MM.1S (cell line): ENCODE results near the gene SEC24C.
A peak's percentile ranks its signal among the peaks of the same experiment; 100 is the strongest.

ENCODE experiments used
- DNase-seq: peaks from one replicate; pipeline ENCODE4 v3.0.0-alpha.2; 2015
- H2AFZ ChIP-seq: fragments of 300-600 bp; sonication (generic); 2 replicates; pipeline ENCODE4 v1.6.0; 2016; ENCODE audit warnings: antibody characterized with exemption, low read length
- H3F3A ChIP-seq: fragments of 300-600 bp; sonication (generic); 2 replicates; pipeline ENCODE4 v1.6.1; 2016; ENCODE audit warnings: mild to moderate bottlenecking, antibody characterized with exemption, low read length, moderate library complexity, mixed read lengths; ENCODE audit not compliant: insufficient read depth
- H3K27ac ChIP-seq: fragments of 300-600 bp; sonication (generic); 2 replicates; pipeline ENCODE4 v1.5.1; 2016; ENCODE audit warnings: mild to moderate bottlenecking, low read length
- H3K27me3 ChIP-seq: fragments of 300-600 bp; sonication (generic); replicated peaks from 2 replicates; pipeline ENCODE4 v1.6.0; 2016; ENCODE audit warnings: low read length; ENCODE audit not compliant: insufficient read depth
- H3K36me3 ChIP-seq: fragments of 300-600 bp; sonication (generic); replicated peaks from 2 replicates; pipeline ENCODE4 v1.6.1; 2016; ENCODE audit warnings: mild to moderate bottlenecking, low read length, mixed read lengths; ENCODE audit not compliant: insufficient read depth
- H3K4me1 ChIP-seq: fragments of 300-600 bp; sonication (generic); 2 replicates; pipeline ENCODE4 v1.6.1; 2016; ENCODE audit warnings: low read length, mixed read lengths
- H3K4me2 ChIP-seq: fragments of 300-600 bp; sonication (generic); 2 replicates; pipeline ENCODE4 v1.6.0; 2016; ENCODE audit warnings: low read depth, low read length
- H3K4me3 ChIP-seq: fragments of 300-600 bp; sonication (generic); 2 replicates; pipeline ENCODE4 v1.5.1; 2016; ENCODE audit warnings: low read length, mixed read lengths
- H3K79me2 ChIP-seq: fragments of 300-600 bp; sonication (generic); 2 replicates; pipeline ENCODE4 v1.6.1; 2016; ENCODE audit warnings: mixed run types, low read length, mixed read lengths
- H3K9ac ChIP-seq: fragments of 300-600 bp; sonication (generic); 2 replicates; pipeline ENCODE4 v1.6.1; 2016; ENCODE audit warnings: low read length, mixed read lengths
- H3K9me2 ChIP-seq: fragments of 300-600 bp; sonication (generic); replicated peaks from 2 replicates; pipeline ENCODE4 v1.6.1; 2016; ENCODE audit warnings: mild to moderate bottlenecking, low read length, mixed read lengths; ENCODE audit not compliant: insufficient read depth
- H3K9me3 ChIP-seq: fragments of 300-600 bp; sonication (generic); replicated peaks from 2 replicates; pipeline ENCODE4 v1.6.1; 2016; ENCODE audit warnings: mild to moderate bottlenecking, low read length, mixed read lengths; ENCODE audit not compliant: insufficient read depth
- H4K20me1 ChIP-seq: fragments of 300-600 bp; sonication (generic); 2 replicates; pipeline ENCODE4 v1.6.1; 2016; ENCODE audit warnings: mild to moderate bottlenecking, low read length, moderate library complexity, mixed read lengths; ENCODE audit not compliant: insufficient read depth
- CTCF ChIP-seq: fragments of 300-600 bp; sonication (generic); IDR thresholded peaks from 2 replicates; pipeline ENCODE4 v1.5.1; 2016; ENCODE audit warnings: antibody characterized with exemption, low read length, mixed read lengths
- EZH2 ChIP-seq: fragments of 300-600 bp; sonication (generic); optimal IDR thresholded peaks from 2 replicates; pipeline ENCODE3; 2017; ENCODE audit warnings: low read depth, mild to moderate bottlenecking, antibody characterized with exemption, low read length, mixed read lengths
- EZH2phosphoT487 ChIP-seq: fragments of 300-600 bp; sonication (generic); IDR thresholded peaks from 2 replicates; pipeline ENCODE4 v1.6.1; 2018; ENCODE audit warnings: antibody characterized with exemption, low read length

The SEC24C gene

GRCh38 chr10:73810735-73811465, 66.7 kb downstream of the SEC24C start:
- Histone ChIP-seq H3K79me2 (peaks cover 12% of the 10 kb centered on the region), H2AFZ (peak overlapping the region; percentile 77), H3K4me1 (no peaks in the 10 kb centered on the region), H3K4me3 (peak overlapping the region; percentile 91), H3K27me3 (no peaks in the 10 kb centered on the region), H3F3A (peaks cover 14% of the 10 kb centered on the region), H3K9me2 (no peaks in the 10 kb centered on the region), H3K36me3 (no peaks in the 10 kb centered on the region), H3K27ac (peak overlapping the region; percentile 62; the same call in 1 of the 2 replicates), H3K4me2 (peak overlapping the region; percentile 90), H3K9me3 (no peaks in the 10 kb centered on the region), H3K9ac (peak overlapping the region; percentile 79), H4K20me1 (no peaks in the 10 kb centered on the region)
- DNase-seq, result peak; percentile 34
- TF ChIP-seq EZH2phosphoT487 (no peak), CTCF (no peak), EZH2 (no peak)

- no peak overlapping the region for H3K9ac ChIP-seq
- peak overlapping the region; percentile 38; the same call in 1 of the 2 replicates for H3K4me2 ChIP-seq
- H3K27me3 ChIP-seq, result no peaks in the 10 kb centered on the region
- no peaks in the 10 kb centered on the region for H3K4me1 ChIP-seq
- TF ChIP-seq CTCF (no peak), EZH2 (no peak)
- H3K27ac ChIP-seq, result no peak overlapping the region
- H3K9me2 ChIP-seq, result no peaks in the 10 kb centered on the region
- peaks cover 14% of the 10 kb centered on the region for H3F3A ChIP-seq
- H3K36me3 ChIP-seq, result no peaks in the 10 kb centered on the region
- no peak overlapping the region for H2AFZ ChIP-seq
- H3K4me3 ChIP-seq, result no peak overlapping the region
- H4K20me1 ChIP-seq, result no peaks in the 10 kb centered on the region
- H3K79me2 ChIP-seq, result peaks cover 9% of the 10 kb centered on the region
- DNase-seq, result no peak
- H3K9me3 ChIP-seq, result no peaks in the 10 kb centered on the region
Measured at GRCh38 chr10:73812657-73813056, 68.5 kb downstream of the SEC24C start.

- Histone ChIP-seq H3K4me3 (no peak overlapping the region), H3K9ac (no peak overlapping the region), H4K20me1 (no peaks in the 10 kb centered on the region), H3K4me2 (no peak overlapping the region), H2AFZ (no peak overlapping the region), H3K9me2 (no peaks in the 10 kb centered on the region), H3F3A (peaks cover 14% of the 10 kb centered on the region), H3K27ac (no peak overlapping the region), H3K79me2 (peaks cover 9% of the 10 kb centered on the region), H3K27me3 (no peaks in the 10 kb centered on the region), H3K9me3 (no peaks in the 10 kb centered on the region), H3K4me1 (no peaks in the 10 kb centered on the region), H3K36me3 (no peaks in the 10 kb centered on the region)
- no peak for DNase-seq
- TF ChIP-seq EZH2phosphoT487 (no peak), CTCF (no peak), EZH2 (no peak)
Measured at GRCh38 chr10:73813333-73813732, 69.2 kb downstream of the SEC24C start.
